Measurements from ENCODE around the gene TIMD4.
"Not testable (repeated sequence)": the region's sequence is repeated elsewhere in the genome, so short reads cannot be mapped to it uniquely, and the experiment has no call there.

The TIMD4 gene

DNA sequence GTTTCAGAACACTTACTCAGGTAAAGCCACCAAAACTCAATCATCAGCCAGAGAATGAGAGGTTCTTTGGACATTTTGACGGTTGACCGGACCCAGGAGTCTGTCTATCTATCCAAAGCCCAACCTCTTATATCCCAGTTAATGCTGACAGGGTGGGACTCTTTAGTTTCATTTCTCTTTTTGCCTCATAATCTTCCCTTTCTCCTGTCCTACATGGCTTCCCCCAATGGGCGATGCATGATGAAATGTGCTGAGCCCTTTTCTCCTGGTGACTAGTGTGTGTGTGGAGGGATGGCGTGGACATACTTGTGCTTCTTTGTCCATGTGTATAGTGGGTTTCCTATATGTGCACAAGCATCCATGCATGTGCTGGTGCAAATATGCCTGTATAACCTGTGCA is at the start of gene TIMD4:
Gene TIMD4 (minus strand): TSS at position 102 of the 400 bp plus-strand sequence. CDS start 28 bp downstream, at position 74.
- DNase-seq (ENCODE audit: low spot score) = no peak

GRCh38 chr5:157006262-157006661 is 43.2 kb upstream of the TIMD4 start:
- no peak for DNase-seq (ENCODE audit: low spot score)

DNA sequence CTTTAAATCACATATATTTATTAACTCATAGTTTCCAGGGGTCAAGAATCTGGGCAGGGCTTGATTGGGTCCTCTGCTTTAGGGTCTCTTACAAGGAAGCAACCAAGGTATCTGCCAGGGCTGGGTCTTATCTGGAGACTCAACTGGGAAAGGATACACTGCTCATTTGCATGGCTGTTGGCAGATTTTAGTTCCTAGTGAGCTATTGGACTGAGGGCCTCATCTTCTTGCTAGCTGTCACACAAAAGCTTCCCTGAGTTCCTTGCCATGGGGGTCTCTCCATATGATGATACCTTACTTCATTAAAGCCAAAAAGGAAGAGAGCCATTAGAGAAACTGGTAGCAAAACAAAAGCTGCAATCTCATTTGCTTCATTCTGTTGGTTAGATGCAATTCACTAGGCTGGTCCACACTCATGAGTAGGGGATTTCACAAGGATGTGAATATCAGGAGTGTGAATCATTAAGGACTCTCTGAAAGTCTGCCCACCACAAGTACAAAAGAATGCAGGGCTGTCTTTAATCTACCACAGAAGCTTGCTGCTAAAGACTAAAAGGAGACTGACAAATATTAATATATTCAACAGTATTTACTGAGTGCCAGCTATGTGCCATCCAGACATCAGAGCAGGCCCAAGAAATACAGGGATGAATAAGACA is 42.0 kb upstream of the TIMD4 start:
- no peak for DNase-seq (ENCODE audit: low spot score)

DNA sequence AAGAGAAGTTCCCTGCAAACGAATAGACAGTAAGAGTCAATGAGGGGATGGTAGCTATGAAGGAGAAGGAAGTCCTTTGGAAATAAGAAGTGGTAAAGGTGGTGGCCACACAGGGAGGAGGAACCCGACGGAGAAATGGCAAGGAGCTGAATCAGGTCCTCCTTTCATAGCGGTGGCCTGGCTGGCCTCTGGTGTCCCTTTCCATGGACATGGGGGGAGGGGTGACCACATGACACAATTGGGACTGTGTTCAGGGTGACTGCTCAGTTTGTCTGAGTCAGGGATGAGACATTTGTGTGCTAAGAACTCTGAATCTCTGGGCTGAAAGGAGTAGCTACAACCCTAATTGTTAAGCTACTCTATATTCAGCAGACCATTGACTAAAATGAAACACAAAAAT is 28.7 kb upstream of the TIMD4 start:
- DNase-seq (ENCODE audit: low spot score) = no peak

GRCh38 chr5:156984064-156984463 is 21.0 kb upstream of the TIMD4 start:
- no peak for DNase-seq (ENCODE audit: low spot score)

DNA sequence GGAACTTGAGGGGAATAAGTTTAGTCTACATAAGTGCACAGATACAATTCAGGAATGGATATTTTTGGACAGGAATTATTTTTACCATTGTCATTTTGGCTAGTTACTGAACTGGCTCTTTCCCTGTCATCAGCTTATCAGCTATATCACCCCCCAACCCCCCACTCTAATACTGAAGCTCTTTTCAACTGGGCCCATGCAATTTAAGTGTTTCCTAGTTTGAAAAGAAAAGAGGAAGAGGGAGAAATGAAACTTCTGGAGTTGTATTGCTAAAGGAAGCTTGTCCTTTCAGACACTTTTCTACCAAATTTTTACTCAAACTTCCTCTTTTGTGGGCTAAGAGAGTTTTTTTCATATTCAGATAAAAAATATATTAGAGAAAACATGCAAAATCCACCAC is 18.5 kb upstream of the TIMD4 start:
- no peak for DNase-seq (ENCODE audit: low spot score)

- DNase-seq (ENCODE audit: low spot score) = no peak
Measured at GRCh38 chr5:156974328-156974727, 11.3 kb upstream of the TIMD4 start.

DNA sequence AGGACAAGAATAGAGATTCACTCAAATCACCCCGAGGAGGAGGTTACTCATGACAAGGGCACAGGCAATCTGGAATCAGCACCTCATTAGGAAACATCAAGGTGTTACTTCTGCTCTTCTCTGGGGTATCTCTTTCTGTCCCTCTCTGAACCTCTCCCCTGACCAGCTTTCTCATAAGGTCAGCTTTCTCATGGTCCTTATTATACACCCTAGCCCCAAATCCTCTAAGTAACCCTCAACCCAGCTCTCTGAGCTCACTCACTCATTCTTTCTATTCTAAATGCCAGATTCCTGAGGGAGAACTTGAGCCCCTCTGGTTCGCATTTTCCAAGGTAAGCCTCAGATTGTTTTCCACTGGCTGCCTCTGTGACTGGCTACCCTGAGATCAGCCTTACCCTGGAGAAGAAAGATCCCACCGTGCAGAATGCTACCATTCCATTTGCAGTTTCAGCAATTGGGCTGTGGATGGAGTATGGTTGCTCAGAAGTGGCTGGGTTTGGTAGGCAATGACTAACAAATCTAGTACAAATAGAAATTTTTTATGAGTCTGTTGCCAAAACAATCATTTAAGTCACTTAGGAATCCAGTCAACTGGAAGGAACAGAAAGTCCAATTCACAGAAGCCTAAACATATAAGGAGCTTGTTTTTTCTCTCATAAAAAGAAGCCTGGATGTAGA is 9.0 kb upstream of the TIMD4 start:
- no peak for DNase-seq (ENCODE audit: low spot score)

DNA sequence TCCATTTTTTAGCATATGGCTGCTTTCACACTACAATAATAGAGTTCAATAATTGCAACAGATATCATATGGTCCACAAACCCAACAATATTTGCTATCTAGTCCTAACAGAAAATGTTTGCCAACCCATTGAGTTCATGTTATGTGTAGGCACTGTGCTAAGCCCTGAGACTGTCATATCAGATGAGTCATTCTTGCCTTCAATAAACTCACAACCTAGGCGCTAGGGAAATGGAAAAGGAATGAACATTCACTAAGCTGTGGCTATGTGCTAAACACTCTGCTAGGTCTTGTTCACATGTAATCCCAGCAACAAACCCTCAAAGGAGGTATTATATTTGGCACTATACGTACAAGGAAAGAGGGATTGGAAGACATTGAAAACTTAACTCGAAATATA is 8.4 kb upstream of the TIMD4 start:
- DNase-seq (ENCODE audit: low spot score) = no peak

DNA sequence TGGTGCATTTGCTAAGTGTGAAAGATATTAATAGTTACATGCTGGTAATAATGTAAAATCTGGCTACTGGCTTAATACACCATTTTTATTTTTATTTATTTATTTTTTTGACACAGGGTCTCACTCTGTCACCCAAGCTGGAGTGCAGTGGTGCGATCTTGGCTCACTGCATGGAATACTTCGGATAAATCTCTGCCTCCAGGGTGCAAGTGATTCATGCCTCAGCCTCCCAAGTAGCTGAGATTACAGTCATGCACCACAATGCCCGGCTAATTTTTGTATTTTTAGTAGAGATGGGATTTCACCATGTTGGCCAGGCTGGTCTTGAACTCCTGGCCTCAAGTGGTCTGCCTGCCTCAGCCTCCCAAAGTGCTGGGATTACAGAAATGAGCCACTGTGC is 4.4 kb upstream of the TIMD4 start:
- not testable (repeated sequence) for DNase-seq (ENCODE audit: low spot score)

DNA sequence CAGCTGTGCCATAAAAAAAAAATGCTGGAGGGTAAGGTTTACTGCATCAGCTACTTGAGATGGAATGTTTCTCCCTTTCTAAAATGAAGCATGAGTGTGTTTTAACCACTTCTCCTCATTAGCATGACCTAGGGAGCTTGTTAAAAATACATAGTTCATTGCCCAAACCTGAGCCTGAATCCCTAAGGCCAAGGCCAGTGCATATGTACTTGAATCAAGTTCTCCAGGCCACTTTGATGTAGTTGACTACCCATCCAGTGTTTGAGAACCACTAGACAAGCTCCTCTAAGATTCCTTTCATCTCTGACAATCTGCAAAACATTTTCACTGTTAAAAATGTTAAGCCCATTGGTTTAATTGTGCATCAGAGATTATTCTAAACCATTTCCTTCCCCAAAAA is 6.7 kb downstream of the TIMD4 start:
- no peak for DNase-seq (ENCODE audit: low spot score)

DNA sequence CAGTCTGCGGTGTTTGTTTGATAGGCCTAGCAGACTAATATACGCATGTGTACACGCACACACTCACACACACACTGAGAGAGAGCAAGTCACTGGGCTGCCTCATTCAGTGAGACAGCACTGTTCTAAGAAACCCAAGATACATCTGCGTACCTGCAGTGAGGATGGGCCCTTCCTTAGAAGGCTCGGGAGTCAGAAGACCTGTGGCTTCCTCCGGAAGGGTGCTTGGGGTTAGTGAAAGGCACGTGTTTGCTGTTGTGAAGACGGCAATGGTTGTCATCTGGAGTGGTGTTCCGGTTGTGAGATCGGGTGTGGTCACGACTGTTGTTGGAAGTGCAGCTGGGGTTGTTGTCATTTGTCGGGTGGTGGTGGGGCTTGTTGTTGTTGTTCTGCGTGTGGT is 11.7 kb downstream of the TIMD4 start:
- no peak for DNase-seq (ENCODE audit: low spot score)

GRCh38 chr5:156950716-156951115 is 12.3 kb downstream of the TIMD4 start:
- no peak for DNase-seq (ENCODE audit: low spot score)

DNA sequence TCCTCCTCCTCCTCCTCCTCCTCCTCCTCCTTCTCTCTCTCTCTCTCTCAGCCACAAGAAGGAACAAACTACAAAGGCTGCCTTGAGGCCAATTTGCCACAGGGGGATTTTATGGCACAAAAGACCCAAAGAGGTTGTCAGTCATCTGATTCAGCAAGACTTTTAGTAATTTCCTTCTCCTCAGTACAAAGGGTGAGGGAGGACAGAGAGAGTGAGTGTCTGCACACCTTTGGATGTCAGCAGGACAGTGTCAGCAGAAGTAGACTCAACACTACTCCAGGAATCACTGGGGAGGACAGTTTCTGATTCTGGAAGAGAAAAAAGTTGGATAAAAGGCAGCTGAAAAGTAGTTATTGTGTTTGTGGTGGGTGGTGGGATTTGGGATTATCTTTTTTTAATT is 13.6 kb downstream of the TIMD4 start:
- DNase-seq (ENCODE audit: low spot score) = no peak

DNA sequence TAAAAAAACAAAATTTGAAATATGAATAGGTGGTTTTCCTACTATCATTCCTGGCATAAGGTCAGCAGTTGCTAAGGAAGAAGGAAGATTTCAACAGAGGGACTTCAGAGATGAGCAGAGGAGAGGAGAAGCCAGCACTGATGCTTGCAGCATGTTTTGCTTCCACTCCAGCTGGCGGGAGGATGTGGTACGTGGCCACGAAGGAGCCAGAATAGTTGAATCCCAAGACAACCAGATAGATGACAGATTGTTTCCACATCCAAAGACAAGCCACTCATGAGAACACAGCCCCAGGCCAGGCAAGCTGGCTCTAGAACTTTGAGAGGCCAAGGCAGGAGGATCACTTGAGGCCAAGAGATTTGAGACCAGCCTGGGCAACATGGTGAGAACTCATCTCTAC is 15.1 kb downstream of the TIMD4 start:
- DNase-seq (ENCODE audit: low spot score) = no peak

GRCh38 chr5:156942064-156942463 is 21.0 kb downstream of the TIMD4 start:
- DNase-seq (ENCODE audit: low spot score) = no peak

GRCh38 chr5:156940462-156940861 is 22.6 kb downstream of the TIMD4 start:
- not testable (repeated sequence) for DNase-seq (ENCODE audit: low spot score)

- no peak for DNase-seq (ENCODE audit: low spot score)
Measured at GRCh38 chr5:156936972-156937371, 26.1 kb downstream of the TIMD4 start.

DNA sequence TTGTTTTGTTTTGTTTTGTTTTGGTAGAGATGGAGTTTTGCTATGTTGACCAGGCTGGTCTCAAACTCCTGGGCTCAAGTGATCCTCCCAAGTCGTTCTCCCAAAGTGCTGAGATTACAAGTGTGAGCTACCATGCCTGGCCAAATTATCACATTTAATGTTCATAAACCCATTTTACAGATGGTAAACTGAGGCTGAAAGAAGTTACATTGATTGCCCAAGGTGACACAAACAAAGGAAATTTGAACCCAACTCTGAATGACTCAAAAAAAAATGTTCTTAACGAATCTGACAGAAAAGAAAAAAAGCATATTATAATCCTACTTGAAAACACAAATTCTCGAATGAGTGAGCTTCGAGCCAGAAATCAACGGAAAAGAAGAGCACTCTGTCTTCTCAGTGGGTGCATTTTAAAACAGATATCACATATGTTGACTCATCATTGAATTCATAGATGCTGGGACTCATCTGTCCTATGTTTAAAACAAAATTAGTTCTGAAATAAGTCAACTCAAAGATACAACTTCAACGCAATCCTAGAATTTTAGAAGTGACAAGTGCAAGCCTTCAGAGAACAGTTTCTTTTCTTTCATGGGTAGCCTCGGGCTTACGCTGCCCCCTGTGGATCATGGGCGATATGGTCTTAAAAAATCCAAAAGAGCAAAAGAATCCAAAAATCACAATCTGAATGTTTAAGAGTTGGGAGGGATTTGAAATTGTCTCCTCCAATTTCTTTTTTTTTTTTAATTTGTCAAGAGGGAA is 28.4 kb downstream of the TIMD4 start:
- no peak for DNase-seq (ENCODE audit: low spot score)

DNA sequence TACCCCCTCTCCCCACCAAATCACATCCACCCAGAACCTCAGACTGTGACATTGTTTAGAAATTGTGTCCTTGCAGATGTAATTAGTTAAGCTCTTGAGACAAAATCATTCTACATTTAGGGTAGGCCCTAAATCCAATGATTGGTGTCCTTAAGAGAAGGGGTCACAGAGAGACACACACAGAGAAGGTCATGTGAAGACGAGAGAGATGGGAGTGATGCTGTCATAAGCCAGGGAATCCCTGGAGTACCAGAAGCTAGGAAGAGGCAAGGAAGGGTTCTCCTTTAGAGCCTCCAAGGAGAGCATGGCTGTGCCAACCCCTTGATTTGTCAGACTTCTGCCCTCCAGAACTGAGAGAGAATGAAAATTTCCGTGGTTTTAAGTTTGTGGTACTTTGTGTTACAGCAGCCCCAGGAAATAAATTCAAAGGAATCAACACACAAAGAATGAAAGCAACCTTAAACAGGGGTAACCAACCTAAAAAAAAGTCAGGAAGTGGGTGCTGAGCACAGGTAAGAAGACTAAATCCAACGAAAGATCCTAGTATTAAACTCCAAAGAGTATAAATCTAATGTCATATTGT is 33.6 kb downstream of the TIMD4 start:
- no peak for DNase-seq (ENCODE audit: low spot score)

- DNase-seq (ENCODE audit: low spot score) = no peak
Measured at GRCh38 chr5:156927545-156927944, 35.5 kb downstream of the TIMD4 start.

- not testable (repeated sequence) for DNase-seq (ENCODE audit: low spot score)
Measured at GRCh38 chr5:156925767-156926166, 37.3 kb downstream of the TIMD4 start.

All from LoVo (cell line).